HCT116 (cell line): ENCODE results near the gene COMMD4.

Experiments
- EZH2 ChIP-seq: fragments of 200-600 bp; sonication (generic); IDR thresholded peaks from 2 replicates; pipeline ENCODE4 v1.6.1; 2017; ENCODE audit warnings: antibody characterized with exemption, mixed run types
- EZH2phosphoT487 ChIP-seq: fragments of 200-600 bp; IDR thresholded peaks from 2 replicates; pipeline ENCODE4 v1.6.1; 2018; ENCODE audit warnings: antibody characterized with exemption, borderline replicate concordance
- JUND ChIP-seq: IDR thresholded peaks from 2 replicates; pipeline ENCODE4 v1.6.1; 2012
- POLR2A ChIP-seq: IDR thresholded peaks from 2 replicates; pipeline ENCODE4 v1.7.0; 2011; ENCODE audit warnings: borderline replicate concordance; ENCODE audit not compliant: insufficient read depth, insufficient read length; ENCODE audit errors: extremely low read depth
- POLR2AphosphoS5 ChIP-seq: IDR thresholded peaks from 2 replicates; pipeline ENCODE4 v1.6.1; 2011; ENCODE audit warnings: mild to moderate bottlenecking, low read depth, low read length, moderate library complexity
- SP1 ChIP-seq: IDR thresholded peaks from 2 replicates; pipeline ENCODE4 v1.6.1; 2012; ENCODE audit warnings: low read depth
- YY1 ChIP-seq: IDR thresholded peaks from 2 replicates; pipeline ENCODE4 v1.6.1; 2011; ENCODE audit warnings: low read length, low read depth, moderate library complexity, mild to moderate bottlenecking; ENCODE audit not compliant: insufficient replicate concordance; ENCODE audit errors: extremely low read depth
- TF ChIP-seq, protein P1 (sequence below), 3 experiments: fragments of 200-600 bp in 1 of 3; sonication (generic) in 1 of 3; IDR thresholded peaks in 2 of 3; conservative IDR thresholded peaks in 1 of 3; 2 replicates each; pipeline ENCODE4 v1.5.1; 2012 to 2017; ENCODE audit warnings: low read depth in 2 of 3, low read length in 2 of 3, antibody characterized with exemption in 1 of 3, borderline replicate concordance in 1 of 3, control low read depth in 1 of 3, mild to moderate bottlenecking in 1 of 3, mixed read lengths in 1 of 3, mixed run types in 1 of 3, moderate library complexity in 1 of 3; ENCODE audit not compliant: insufficient read depth in 1 of 3

GRCh38 chr15:75367406-75367912, 31.6 kb downstream of the COMMD4 start:
- TF ChIP-seq POLR2AphosphoS5 (no peak), YY1 (no peak), SP1 (no peak), EZH2 (no peak), JUND (no peak), POLR2A (no peak), EZH2phosphoT487 (no peak)
- TF ChIP-seq, protein P1, sequence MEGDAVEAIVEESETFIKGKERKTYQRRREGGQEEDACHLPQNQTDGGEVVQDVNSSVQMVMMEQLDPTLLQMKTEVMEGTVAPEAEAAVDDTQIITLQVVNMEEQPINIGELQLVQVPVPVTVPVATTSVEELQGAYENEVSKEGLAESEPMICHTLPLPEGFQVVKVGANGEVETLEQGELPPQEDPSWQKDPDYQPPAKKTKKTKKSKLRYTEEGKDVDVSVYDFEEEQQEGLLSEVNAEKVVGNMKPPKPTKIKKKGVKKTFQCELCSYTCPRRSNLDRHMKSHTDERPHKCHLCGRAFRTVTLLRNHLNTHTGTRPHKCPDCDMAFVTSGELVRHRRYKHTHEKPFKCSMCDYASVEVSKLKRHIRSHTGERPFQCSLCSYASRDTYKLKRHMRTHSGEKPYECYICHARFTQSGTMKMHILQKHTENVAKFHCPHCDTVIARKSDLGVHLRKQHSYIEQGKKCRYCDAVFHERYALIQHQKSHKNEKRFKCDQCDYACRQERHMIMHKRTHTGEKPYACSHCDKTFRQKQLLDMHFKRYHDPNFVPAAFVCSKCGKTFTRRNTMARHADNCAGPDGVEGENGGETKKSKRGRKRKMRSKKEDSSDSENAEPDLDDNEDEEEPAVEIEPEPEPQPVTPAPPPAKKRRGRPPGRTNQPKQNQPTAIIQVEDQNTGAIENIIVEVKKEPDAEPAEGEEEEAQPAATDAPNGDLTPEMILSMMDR (IDR thresholded peaks at IDR 0.05 in 2 of 3, conservative IDR thresholded peaks at IDR 0.05 in 1 of 3; ENCODE audit: borderline replicate concordance in 1 of 3, insufficient read depth in 1 of 3, low read depth in 2 of 3, low read length in 2 of 3) = no peak
